Measurements from ENCODE around the gene CDCA8.
"Not testable (repeated sequence)": the region's sequence is repeated elsewhere in the genome, so short reads cannot be mapped to it uniquely, and the experiment has no call there.

CDCA8 gene

GRCh38 chr1:37673920-37674319, 18.4 kb upstream of the CDCA8 start:
- DNase-seq (ENCODE audit: low spot score), result no peak

GRCh38 chr1:37676281-37677142, 15.8 kb upstream of the CDCA8 start:
- DNase-seq (ENCODE audit: low spot score), result no peak

- no peak for DNase-seq (ENCODE audit: low spot score)
Measured at GRCh38 chr1:37677143-37677439, 15.2 kb upstream of the CDCA8 start.

- no peak for DNase-seq (ENCODE audit: low spot score)
Measured at GRCh38 chr1:37677808-37678207, 14.5 kb upstream of the CDCA8 start.

GRCh38 chr1:37680933-37681332, 11.4 kb upstream of the CDCA8 start:
- no peak for DNase-seq (ENCODE audit: low spot score)

- peak; percentile 57 for DNase-seq (ENCODE audit: low spot score)
Measured at GRCh38 chr1:37682334-37682987, 9.9 kb upstream of the CDCA8 start.

- not testable (repeated sequence) for DNase-seq (ENCODE audit: low spot score)
Measured at GRCh38 chr1:37684182-37684581, 8.1 kb upstream of the CDCA8 start.

- no peak for DNase-seq (ENCODE audit: low spot score)
Measured at GRCh38 chr1:37685722-37686121, 6.6 kb upstream of the CDCA8 start.

- not testable (repeated sequence) for DNase-seq (ENCODE audit: low spot score)
Measured at GRCh38 chr1:37687764-37688163, 4.6 kb upstream of the CDCA8 start.

- no peak for DNase-seq (ENCODE audit: low spot score)
Measured at GRCh38 chr1:37688926-37689325, 3.4 kb upstream of the CDCA8 start.

GRCh38 chr1:37691497-37692077, 729 bp upstream of the CDCA8 start:
- no peak for DNase-seq (ENCODE audit: low spot score)

GRCh38 chr1:37692834-37693175, 489 bp downstream of the CDCA8 start:
- DNase-seq (ENCODE audit: low spot score), result no peak

- no peak for DNase-seq (ENCODE audit: low spot score)
Measured at GRCh38 chr1:37697090-37697489, 4.8 kb downstream of the CDCA8 start.

- no peak for DNase-seq (ENCODE audit: low spot score)
Measured at GRCh38 chr1:37697737-37698136, 5.4 kb downstream of the CDCA8 start.

GRCh38 chr1:37699147-37699546, 6.8 kb downstream of the CDCA8 start:
- no peak for DNase-seq (ENCODE audit: low spot score)

GRCh38 chr1:37701051-37701450, 8.7 kb downstream of the CDCA8 start:
- no peak for DNase-seq (ENCODE audit: low spot score)

- DNase-seq (ENCODE audit: low spot score), result no peak
Measured at GRCh38 chr1:37703061-37703460, 10.7 kb downstream of the CDCA8 start.

- DNase-seq (ENCODE audit: low spot score), result no peak
Measured at GRCh38 chr1:37704966-37705365, 12.7 kb downstream of the CDCA8 start.

- DNase-seq (ENCODE audit: low spot score), result no peak
Measured at GRCh38 chr1:37705399-37705798, 13.1 kb downstream of the CDCA8 start.

GRCh38 chr1:37708471-37708870, 16.2 kb downstream of the CDCA8 start:
- DNase-seq (ENCODE audit: low spot score), result no peak

- no peak for DNase-seq (ENCODE audit: low spot score)
Measured at GRCh38 chr1:37714226-37714625, 21.9 kb downstream of the CDCA8 start.

GRCh38 chr1:37714689-37715088, 22.4 kb downstream of the CDCA8 start:
- DNase-seq (ENCODE audit: low spot score), result no peak

- no peak for DNase-seq (ENCODE audit: low spot score)
Measured at GRCh38 chr1:37716321-37716720, 24.0 kb downstream of the CDCA8 start.

- DNase-seq (ENCODE audit: low spot score), result no peak
Measured at GRCh38 chr1:37717631-37718030, 25.3 kb downstream of the CDCA8 start.

All from CD4-positive, alpha-beta T cell treated with Interleukin-6 at 100 ng/mL for 8 hours (primary cell).